Coronary artery (tissue), 2 donors: ENCODE results near the gene TNRC18.

ENCODE experiments used
- DNase-seq: peaks from one replicate; pipeline ENCODE4 v3.0.0-alpha.2; 2017; ENCODE audit warnings: low spot score
- H3K27ac ChIP-seq, 2 donors: fragments of 200-600 bp; sonication (generic); one replicate each; pipeline ENCODE4 v1.5.1; 2016 to 2019
- H3K4me3 ChIP-seq: fragments of 200-600 bp; sonication (generic); 2 replicates; pipeline ENCODE4 v1.5.1; 2016; ENCODE audit warnings: mild to moderate bottlenecking, moderate library complexity
- CTCF ChIP-seq: fragments of 200-600 bp; sonication (generic); IDR thresholded peaks from one replicate; pipeline ENCODE4 v1.5.1; 2019; ENCODE audit warnings: antibody characterized with exemption

TNRC18 gene

GRCh38 chr7:5350174-5350463 lies 73.5 kb downstream of the TNRC18 start:
- no peak overlapping the region for H3K27ac ChIP-seq
- no peak overlapping the region for H3K4me3 ChIP-seq
- no peak for DNase-seq
- no peak for TF ChIP-seq CTCF

GRCh38 chr7:5349437-5350173 lies 74.0 kb downstream of the TNRC18 start:
- no peak overlapping the region for H3K27ac ChIP-seq
- no peak for TF ChIP-seq CTCF
- DNase-seq: no peak
- H3K4me3 ChIP-seq: no peak overlapping the region

- Histone ChIP-seq H3K27ac (peak overlapping the region in 1 of 2 donors; percentile 28), H3K4me3 (no peak overlapping the region)
- no peak for DNase-seq
- TF ChIP-seq CTCF: no peak
Observed at GRCh38 chr7:5349005-5349380, 74.6 kb downstream of the TNRC18 start.

- no peak overlapping the region for H3K4me3 ChIP-seq
- peak overlapping the region in 1 of 2 donors; percentile 28 for H3K27ac ChIP-seq
- no peak for DNase-seq
- TF ChIP-seq CTCF: no peak
Observed at GRCh38 chr7:5348134-5349004, 75.3 kb downstream of the TNRC18 start.

GRCh38 chr7:5345671-5346070 lies 78.0 kb downstream of the TNRC18 start:
- TF ChIP-seq CTCF: no peak
- Histone ChIP-seq H3K4me3 (no peak overlapping the region), H3K27ac (no peak overlapping the region)
- DNase-seq: no peak

GRCh38 chr7:5345171-5345570 lies 78.5 kb downstream of the TNRC18 start:
- no peak overlapping the region for H3K4me3 ChIP-seq
- TF ChIP-seq CTCF: no peak
- no peak overlapping the region for H3K27ac ChIP-seq
- DNase-seq: no peak

GRCh38 chr7:5344342-5344741 lies 79.3 kb downstream of the TNRC18 start:
- H3K4me3 ChIP-seq: no peak overlapping the region
- no peak for DNase-seq
- no peak for TF ChIP-seq CTCF
- H3K27ac ChIP-seq: no peak overlapping the region
